WTC11 (cell line): Measurements from ENCODE around the gene FAM240B. TPM values are rescaled to one million over a fixed set of nuclear protein-coding genes. Genes with fewer than 3 reads are reported as not detected.
A peak's percentile ranks its signal among the peaks of the same experiment; 100 is the strongest.

Experiments
- ATAC-seq: fragments of 200-7000 bp; cut with Tn5 transposase; 2 replicates; pipeline ENCODE4 v1.10.0; 2021; ENCODE audit warnings: mild to moderate bottlenecking, moderate library complexity
- CTCF ChIA-PET: fragments of 300-600 bp; sonication (Branson Sonifier 250); formaldehyde crosslinking; loops from one replicate; lab custom pipeline; 2021; ENCODE audit warnings: antibody characterized with exemption; lab: Charles Lee
- POLR2A ChIA-PET: fragments of 350-600 bp; sonication (Branson Sonifier 250); formaldehyde crosslinking; loops from one replicate; lab custom pipeline; 2021; ENCODE audit warnings: antibody characterized with exemption; lab: Charles Lee
- DNase-seq: peaks from one replicate; pipeline ENCODE4 v3.0.0; 2021; ENCODE audit warnings: low spot score
- H3K27ac Mint-ChIP-seq: 2 replicates; pipeline ENCODE4 v1.8.0; 2021; ENCODE audit warnings: mixed read lengths
- H3K27me3 Mint-ChIP-seq: 2 replicates; pipeline ENCODE4 v1.8.0; 2021; ENCODE audit warnings: low read depth, mild to moderate bottlenecking, moderate library complexity, mixed read lengths
- H3K36me3 Mint-ChIP-seq: 2 replicates; pipeline ENCODE4 v1.8.0; 2021; ENCODE audit warnings: mixed read lengths
- H3K4me1 Mint-ChIP-seq: 2 replicates; pipeline ENCODE4 v1.8.0; 2022; ENCODE audit warnings: mixed read lengths
- H3K4me3 Mint-ChIP-seq: 2 replicates; pipeline ENCODE4 v1.8.0; 2021; ENCODE audit warnings: mild to moderate bottlenecking, moderate library complexity, mixed read lengths
- H3K9me3 Mint-ChIP-seq: 2 replicates; pipeline ENCODE4 v1.8.0; 2021; ENCODE audit warnings: mixed read lengths
- ATF1 ChIP-seq: sonication (generic); formaldehyde crosslinking; IDR thresholded peaks from 2 replicates; pipeline ENCODE4 v1.8.1; 2023; ENCODE audit warnings: mild to moderate bottlenecking, moderate library complexity, missing genetic modification reagents
- ATF6 ChIP-seq: sonication (generic); formaldehyde crosslinking; IDR thresholded peaks from 2 replicates; pipeline ENCODE4 v1.8.1; 2023; ENCODE audit warnings: mild to moderate bottlenecking, missing genetic modification reagents
- CBFB ChIP-seq: sonication (generic); formaldehyde crosslinking; IDR thresholded peaks from 2 replicates; pipeline ENCODE4 v1.8.1; 2022; ENCODE audit warnings: mild to moderate bottlenecking, low read depth, missing genetic modification reagents
- ELF4 ChIP-seq: sonication (generic); formaldehyde crosslinking; IDR thresholded peaks from 2 replicates; pipeline ENCODE4 v1.8.1; 2022; ENCODE audit warnings: low read depth, mild to moderate bottlenecking, moderate library complexity, missing genetic modification reagents
- FOXP4 ChIP-seq: sonication (generic); formaldehyde crosslinking; IDR thresholded peaks from 2 replicates; pipeline ENCODE4 v1.8.0; 2022; ENCODE audit warnings: mild to moderate bottlenecking, missing genetic modification reagents
- HMGA2 ChIP-seq: fragments of 250-450 bp; sonication (Bioruptor Pico); IDR thresholded peaks from 2 replicates; pipeline ENCODE4 v1.4.0; 2021; ENCODE audit warnings: mild to moderate bottlenecking, moderate library complexity
- IRF2 ChIP-seq: sonication (generic); formaldehyde crosslinking; IDR thresholded peaks from 2 replicates; pipeline ENCODE4 v1.8.0; 2022; ENCODE audit warnings: low read depth, missing genetic modification reagents, borderline replicate concordance
- NFYB ChIP-seq: sonication (generic); formaldehyde crosslinking; conservative IDR thresholded peaks from 2 replicates; pipeline ENCODE4 v1.8.0; 2022; ENCODE audit warnings: low read depth, missing genetic modification reagents
- ZBTB21 ChIP-seq: sonication (generic); formaldehyde crosslinking; IDR thresholded peaks from 2 replicates; pipeline ENCODE4 v1.8.1; 2023; ENCODE audit warnings: mild to moderate bottlenecking, missing genetic modification reagents, borderline replicate concordance
- ZNF121 ChIP-seq: sonication (generic); formaldehyde crosslinking; IDR thresholded peaks from 2 replicates; pipeline ENCODE4 v1.8.0; 2023; ENCODE audit warnings: missing genetic modification reagents
- ZNF232 ChIP-seq: sonication (generic); formaldehyde crosslinking; IDR thresholded peaks from 2 replicates; pipeline ENCODE4 v1.8.0; 2022; ENCODE audit warnings: mild to moderate bottlenecking, missing genetic modification reagents
- total RNA-seq: library from RNA; stranded (reverse); gene quantifications from 3 replicates; pipeline ENCODE4 v1.2.3, GENCODE V29; 2021
- TF ChIP-seq, protein P1 (sequence below): sonication (generic); formaldehyde crosslinking; IDR thresholded peaks from 2 replicates; pipeline ENCODE4 v1.8.1; 2023; ENCODE audit warnings: mild to moderate bottlenecking, missing genetic modification reagents, moderate library complexity
- TF ChIP-seq, protein P2 (sequence below): sonication (generic); formaldehyde crosslinking; IDR thresholded peaks from 2 replicates; pipeline ENCODE4 v1.8.1; 2022; ENCODE audit warnings: mild to moderate bottlenecking, moderate library complexity, missing genetic modification reagents
- TF ChIP-seq, protein P3 (sequence below): fragments of 200-600 bp; IDR thresholded peaks from 2 replicates; pipeline ENCODE4 v1.8.0; 2022; ENCODE audit warnings: antibody characterized with exemption
- TF ChIP-seq, protein P4 (sequence below): fragments of 250-450 bp; sonication (Bioruptor Pico); IDR thresholded peaks from 2 replicates; pipeline ENCODE4 v2.1.2; 2022; ENCODE audit warnings: mild to moderate bottlenecking, moderate library complexity
- TF ChIP-seq, protein P5 (sequence below): sonication (generic); formaldehyde crosslinking; IDR thresholded peaks from 2 replicates; pipeline ENCODE4 v1.8.0; 2022; ENCODE audit warnings: mild to moderate bottlenecking, missing genetic modification reagents

FAM240B gene
- total RNA-seq, 1 experiment from 2014 or later: not detected

DNA sequence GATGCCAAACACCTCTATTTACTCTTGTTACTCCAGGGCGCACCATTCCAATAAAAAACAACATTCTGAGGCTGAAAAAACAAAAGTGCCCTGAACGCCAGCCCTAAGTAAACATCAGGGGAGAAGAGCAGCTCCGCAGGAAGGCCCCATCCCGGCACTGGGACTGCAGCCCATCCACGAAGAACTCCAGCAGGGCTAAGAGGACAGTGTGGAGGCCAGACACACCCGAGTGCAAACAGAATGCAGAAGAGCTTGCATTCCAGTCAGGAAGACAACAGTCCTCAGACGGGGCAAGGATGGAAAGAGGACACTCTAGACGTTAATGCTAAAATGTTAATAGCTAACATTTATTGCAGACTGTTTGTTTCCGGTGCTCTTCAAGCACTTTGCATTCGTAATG lies 33.0 kb downstream of the FAM240B start (continued):
- TF ChIP-seq ATF6 (CRISPR knock-in tag): no peak
- no peak for TF ChIP-seq HMGA2
- TF ChIP-seq, protein P1, sequence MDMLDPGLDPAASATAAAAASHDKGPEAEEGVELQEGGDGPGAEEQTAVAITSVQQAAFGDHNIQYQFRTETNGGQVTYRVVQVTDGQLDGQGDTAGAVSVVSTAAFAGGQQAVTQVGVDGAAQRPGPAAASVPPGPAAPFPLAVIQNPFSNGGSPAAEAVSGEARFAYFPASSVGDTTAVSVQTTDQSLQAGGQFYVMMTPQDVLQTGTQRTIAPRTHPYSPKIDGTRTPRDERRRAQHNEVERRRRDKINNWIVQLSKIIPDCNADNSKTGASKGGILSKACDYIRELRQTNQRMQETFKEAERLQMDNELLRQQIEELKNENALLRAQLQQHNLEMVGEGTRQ (CRISPR knock-in tag): no peak
- TF ChIP-seq ZNF121 (CRISPR knock-in tag): no peak
- TF ChIP-seq IRF2 (CRISPR knock-in tag): no peak
- no peak for TF ChIP-seq ZNF232 (CRISPR knock-in tag)

- POLR2A ChIA-PET: no interaction called here
- peak overlapping the region; percentile 87 for H3K27ac Mint-ChIP-seq
- no peak for TF ChIP-seq NFYB (CRISPR knock-in tag)
- TF ChIP-seq, all 79 proteins: peak for 0
- H3K36me3 Mint-ChIP-seq: no peaks in the 10 kb centered on the region
- H3K4me1 Mint-ChIP-seq: peaks cover 88% of the 10 kb centered on the region
- DNase-seq (no peak), ATAC-seq (no peak)
- H3K27me3 Mint-ChIP-seq: no peaks in the 10 kb centered on the region
- H3K9me3 Mint-ChIP-seq: no peaks in the 10 kb centered on the region
- CTCF ChIA-PET: interaction anchor here (0.9 to 1.1 kb wide), 2 partner anchors 9 to 13 kb away, joined by 3 to 5 read pairs; no protein-coding TSS in a partner anchor
- H3K4me3 Mint-ChIP-seq: no peak overlapping the region
Measured at GRCh38 chr9:38685535-38685934, 34.4 kb downstream of the FAM240B start.

DNA sequence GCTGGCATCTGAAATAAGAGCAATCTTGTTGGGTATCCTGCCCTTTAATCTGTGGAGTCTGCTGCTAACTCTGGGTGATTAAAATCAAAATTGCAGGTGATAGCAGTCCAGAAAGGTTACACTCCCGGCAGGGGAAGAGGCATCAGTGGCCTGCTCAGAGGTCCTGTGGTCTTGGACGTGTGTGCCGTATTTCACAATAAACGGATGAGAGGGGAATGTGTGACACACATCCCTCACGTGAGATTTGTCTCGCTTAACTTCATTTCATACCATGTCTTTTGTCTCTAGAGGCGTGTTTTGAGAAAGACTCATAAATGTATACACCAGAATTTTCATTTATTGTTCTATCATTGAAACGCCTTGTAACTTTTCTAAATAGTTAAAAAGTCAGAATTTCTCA lies 36.6 kb downstream of the FAM240B start:
- Mint-ChIP-seq H3K4me1 (peaks cover 69% of the 10 kb centered on the region), H3K9me3 (0 out of 2 replicates have a peak, but pooled peaks cover 5% of the 10 kb centered on the region), H3K4me3 (no peak overlapping the region), H3K36me3 (no peaks in the 10 kb centered on the region), H3K27ac (no peak overlapping the region), H3K27me3 (no peaks in the 10 kb centered on the region; the same call in 1 of the 2 replicates)
- DNase-seq: no peak
- ATAC-seq: no peak
- POLR2A ChIA-PET: no interaction called here
- CTCF ChIA-PET: no interaction called here
- TF ChIP-seq, protein P2, sequence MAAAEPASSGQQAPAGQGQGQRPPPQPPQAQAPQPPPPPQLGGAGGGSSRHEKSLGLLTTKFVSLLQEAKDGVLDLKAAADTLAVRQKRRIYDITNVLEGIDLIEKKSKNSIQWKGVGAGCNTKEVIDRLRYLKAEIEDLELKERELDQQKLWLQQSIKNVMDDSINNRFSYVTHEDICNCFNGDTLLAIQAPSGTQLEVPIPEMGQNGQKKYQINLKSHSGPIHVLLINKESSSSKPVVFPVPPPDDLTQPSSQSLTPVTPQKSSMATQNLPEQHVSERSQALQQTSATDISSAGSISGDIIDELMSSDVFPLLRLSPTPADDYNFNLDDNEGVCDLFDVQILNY (CRISPR knock-in tag): no peak
- no peak for TF ChIP-seq ZBTB21

GRCh38 chr9:38682713-38683112 lies 37.2 kb downstream of the FAM240B start:
- Mint-ChIP-seq H3K27ac (no peak overlapping the region), H3K9me3 (0 out of 2 replicates have a peak, but pooled peaks cover 5% of the 10 kb centered on the region), H3K4me1 (peaks cover 63% of the 10 kb centered on the region), H3K4me3 (no peak overlapping the region), H3K36me3 (no peaks in the 10 kb centered on the region), H3K27me3 (no peaks in the 10 kb centered on the region; the same call in 1 of the 2 replicates)
- TF ChIP-seq CBFB (CRISPR knock-in tag) (no peak), ELF4 (CRISPR knock-in tag) (no peak), ATF1 (CRISPR knock-in tag) (no peak)
- CTCF ChIA-PET: interaction anchor here (1.1 kb wide), 1 partner anchor 40 kb away, joined by 3 read pairs; no protein-coding TSS in a partner anchor
- POLR2A ChIA-PET: no interaction called here
- ATAC-seq (no peak), DNase-seq (no peak)

DNA sequence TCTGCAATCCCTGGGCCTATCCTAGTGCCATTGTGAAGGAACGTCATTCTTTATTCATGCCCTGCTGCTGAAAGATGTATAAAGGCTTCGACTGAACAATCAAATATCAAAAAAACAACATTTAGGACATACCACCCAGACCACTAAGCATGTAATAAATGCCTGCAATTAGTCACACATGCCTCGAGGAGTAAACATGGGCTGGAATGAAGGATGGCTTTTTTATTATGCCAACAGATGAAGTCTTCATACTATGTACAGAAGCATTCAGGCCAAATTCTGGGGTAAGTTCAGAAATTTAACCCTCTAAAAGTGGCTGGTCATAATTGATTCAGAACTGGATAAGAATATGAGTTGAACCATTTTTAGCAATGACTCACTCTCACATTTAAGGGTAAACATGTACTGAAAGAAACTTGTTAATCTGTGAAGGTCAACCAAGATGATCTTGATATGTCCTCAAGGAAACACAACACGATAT lies 38.1 kb downstream of the FAM240B start:
- H3K27me3 Mint-ChIP-seq: no peaks in the 10 kb centered on the region; the same call in 1 of the 2 replicates
- H3K4me1 Mint-ChIP-seq: peaks cover 63% of the 10 kb centered on the region
- no peak overlapping the region for H3K4me3 Mint-ChIP-seq
- no peaks in the 10 kb centered on the region for H3K36me3 Mint-ChIP-seq
- DNase-seq: no peak
- ChIA-PET POLR2A (no interaction called here), CTCF (interaction anchor here (1.1 kb wide), 1 partner anchor 39 kb away, joined by 3 read pairs; no protein-coding TSS in a partner anchor)
- no peak overlapping the region for H3K27ac Mint-ChIP-seq
- H3K9me3 Mint-ChIP-seq: 0 out of 2 replicates have a peak, but pooled peaks cover 5% of the 10 kb centered on the region
- no peak for ATAC-seq
- TF ChIP-seq FOXP4 (CRISPR knock-in tag) (no peak), ATF1 (CRISPR knock-in tag) (no peak), CBFB (CRISPR knock-in tag) (no peak)
- TF ChIP-seq, protein P3, sequence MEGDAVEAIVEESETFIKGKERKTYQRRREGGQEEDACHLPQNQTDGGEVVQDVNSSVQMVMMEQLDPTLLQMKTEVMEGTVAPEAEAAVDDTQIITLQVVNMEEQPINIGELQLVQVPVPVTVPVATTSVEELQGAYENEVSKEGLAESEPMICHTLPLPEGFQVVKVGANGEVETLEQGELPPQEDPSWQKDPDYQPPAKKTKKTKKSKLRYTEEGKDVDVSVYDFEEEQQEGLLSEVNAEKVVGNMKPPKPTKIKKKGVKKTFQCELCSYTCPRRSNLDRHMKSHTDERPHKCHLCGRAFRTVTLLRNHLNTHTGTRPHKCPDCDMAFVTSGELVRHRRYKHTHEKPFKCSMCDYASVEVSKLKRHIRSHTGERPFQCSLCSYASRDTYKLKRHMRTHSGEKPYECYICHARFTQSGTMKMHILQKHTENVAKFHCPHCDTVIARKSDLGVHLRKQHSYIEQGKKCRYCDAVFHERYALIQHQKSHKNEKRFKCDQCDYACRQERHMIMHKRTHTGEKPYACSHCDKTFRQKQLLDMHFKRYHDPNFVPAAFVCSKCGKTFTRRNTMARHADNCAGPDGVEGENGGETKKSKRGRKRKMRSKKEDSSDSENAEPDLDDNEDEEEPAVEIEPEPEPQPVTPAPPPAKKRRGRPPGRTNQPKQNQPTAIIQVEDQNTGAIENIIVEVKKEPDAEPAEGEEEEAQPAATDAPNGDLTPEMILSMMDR: no peak
- TF ChIP-seq, protein P4, sequence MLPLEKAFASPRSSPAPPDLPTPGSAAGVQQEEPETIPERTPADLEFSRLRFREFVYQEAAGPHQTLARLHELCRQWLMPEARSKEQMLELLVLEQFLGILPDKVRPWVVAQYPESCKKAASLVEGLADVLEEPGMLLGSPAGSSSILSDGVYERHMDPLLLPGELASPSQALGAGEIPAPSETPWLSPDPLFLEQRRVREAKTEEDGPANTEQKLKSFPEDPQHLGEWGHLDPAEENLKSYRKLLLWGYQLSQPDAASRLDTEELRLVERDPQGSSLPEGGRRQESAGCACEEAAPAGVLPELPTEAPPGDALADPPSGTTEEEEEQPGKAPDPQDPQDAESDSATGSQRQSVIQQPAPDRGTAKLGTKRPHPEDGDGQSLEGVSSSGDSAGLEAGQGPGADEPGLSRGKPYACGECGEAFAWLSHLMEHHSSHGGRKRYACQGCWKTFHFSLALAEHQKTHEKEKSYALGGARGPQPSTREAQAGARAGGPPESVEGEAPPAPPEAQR (CRISPR knock-in tag): no peak
- TF ChIP-seq, protein P5, sequence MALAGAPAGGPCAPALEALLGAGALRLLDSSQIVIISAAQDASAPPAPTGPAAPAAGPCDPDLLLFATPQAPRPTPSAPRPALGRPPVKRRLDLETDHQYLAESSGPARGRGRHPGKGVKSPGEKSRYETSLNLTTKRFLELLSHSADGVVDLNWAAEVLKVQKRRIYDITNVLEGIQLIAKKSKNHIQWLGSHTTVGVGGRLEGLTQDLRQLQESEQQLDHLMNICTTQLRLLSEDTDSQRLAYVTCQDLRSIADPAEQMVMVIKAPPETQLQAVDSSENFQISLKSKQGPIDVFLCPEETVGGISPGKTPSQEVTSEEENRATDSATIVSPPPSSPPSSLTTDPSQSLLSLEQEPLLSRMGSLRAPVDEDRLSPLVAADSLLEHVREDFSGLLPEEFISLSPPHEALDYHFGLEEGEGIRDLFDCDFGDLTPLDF: no peak
